ENCODE measurements around the gene TUBGCP6. TPM values are rescaled to one million over a fixed set of nuclear protein-coding genes. Genes with fewer than 3 reads are reported as not detected.

The TUBGCP6 gene
- total and polyA plus RNA-seq, 5 donors: 20.4 to 22.8 (median 22.6) TPM

DNA sequence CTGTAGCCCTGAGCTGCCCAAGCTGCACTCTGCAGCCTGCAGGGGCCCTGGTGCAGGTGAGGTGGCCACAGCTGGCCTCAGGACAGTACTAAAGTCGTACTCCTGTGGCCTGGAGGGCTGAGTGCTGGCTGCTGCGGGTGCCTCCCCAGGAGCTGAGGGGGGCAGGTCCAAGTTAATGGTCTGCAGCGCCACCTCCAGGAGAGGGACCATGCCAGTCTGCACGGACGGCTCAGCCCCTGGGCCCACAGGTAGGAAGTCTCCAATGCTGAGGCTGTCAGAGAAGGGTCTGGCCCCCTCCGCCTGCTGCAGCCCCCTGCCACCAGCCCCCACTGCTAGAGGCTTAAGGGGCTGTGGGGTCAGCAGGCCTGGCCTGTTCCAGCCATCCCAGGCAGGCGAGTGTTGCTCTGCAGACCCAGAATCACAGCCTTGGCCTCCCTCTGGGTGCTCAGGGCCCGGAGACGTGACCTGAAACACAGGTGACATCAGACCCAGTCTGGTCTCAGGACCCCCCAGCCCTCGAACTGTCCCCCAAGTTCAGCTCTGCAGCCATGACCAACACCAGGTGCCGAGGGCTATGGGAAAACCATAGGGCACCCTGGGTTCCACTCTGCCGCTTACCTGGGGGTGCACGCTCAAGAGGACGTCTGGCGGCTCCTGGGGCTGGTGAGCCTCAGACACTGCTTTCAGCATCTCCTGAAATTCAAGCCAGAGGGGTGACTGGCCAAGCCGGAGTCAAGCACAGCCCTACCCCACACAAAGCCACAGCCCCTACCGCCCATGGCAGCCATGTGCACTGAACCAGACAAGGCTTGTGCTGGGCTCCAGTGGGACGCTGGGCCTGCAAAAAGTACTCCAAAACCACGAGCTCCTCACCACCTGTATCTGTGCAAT, 23.2 kb downstream of the TUBGCP6 start:
- no peaks in the 10 kb centered on the region for H3K9me3 ChIP-seq (ENCODE audit: control insufficient read depth, low read length)
- ATAC-seq (no peak), DNase-seq (peak in 2 of 3 donors; percentile 35 to 48)
- no peak overlapping the region for H3K4me3 ChIP-seq (ENCODE audit: low read length)
- no peaks in the 10 kb centered on the region for H3K27me3 ChIP-seq (ENCODE audit: control insufficient read depth, insufficient read depth)
- no peaks in the 10 kb centered on the region for H3K4me1 ChIP-seq (ENCODE audit: control insufficient read depth, insufficient read depth, low read length)
- intact Hi-C loops (cut with DNase I): no loop called here
- WGBS: 90% methylated on average over 19 of the region's 19 CpGs
- no peak overlapping the region for H3K27ac ChIP-seq (ENCODE audit: low read length)

DNA sequence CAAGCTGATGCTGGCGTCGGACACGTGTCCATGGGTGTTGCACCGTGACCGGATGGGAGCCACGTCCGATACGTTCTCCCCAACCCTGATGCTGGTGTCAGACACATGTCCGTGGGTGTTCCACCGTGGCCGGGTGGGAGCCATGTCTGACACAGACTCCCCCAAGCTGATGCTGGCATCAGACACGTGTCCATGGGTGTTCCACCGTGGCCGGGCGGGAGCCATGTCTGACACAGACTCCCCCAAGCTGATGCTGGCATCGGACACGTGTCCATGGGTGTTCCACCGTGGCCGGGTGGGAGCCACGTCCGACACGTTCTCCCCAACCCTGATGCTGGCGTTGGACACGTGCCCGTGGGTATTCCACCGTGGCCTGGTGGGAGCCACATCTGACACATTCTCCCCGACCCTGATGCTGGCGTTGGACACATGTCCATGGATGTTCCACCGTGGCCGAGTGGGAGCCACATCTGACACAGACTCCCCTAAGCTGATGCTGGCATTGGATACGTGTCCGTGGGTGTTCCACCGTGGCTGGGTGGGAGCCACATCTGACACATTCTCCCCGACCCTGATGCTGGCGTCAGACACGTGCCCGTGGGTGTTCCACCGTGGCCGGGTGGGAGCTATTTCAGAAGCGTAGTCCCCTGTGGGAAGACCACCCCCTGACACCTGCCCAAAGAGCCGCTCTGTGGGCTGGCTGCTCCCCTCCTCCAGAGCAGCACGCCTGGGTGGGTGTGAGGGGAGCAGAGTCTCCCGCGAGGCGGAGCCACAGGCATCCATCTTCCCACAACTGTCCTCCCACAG, 24.0 kb downstream of the TUBGCP6 start:
- Histone ChIP-seq H3K4me1 (ENCODE audit: control insufficient read depth, insufficient read depth, low read length) (no peaks in the 10 kb centered on the region), H3K27ac (ENCODE audit: low read length) (no peak overlapping the region), H3K4me3 (ENCODE audit: low read length) (no peak overlapping the region), H3K27me3 (ENCODE audit: control insufficient read depth, insufficient read depth) (no peaks in the 10 kb centered on the region), H3K9me3 (ENCODE audit: control insufficient read depth, low read length) (no peaks in the 10 kb centered on the region)
- 96% methylated on average over 45 of the region's 45 CpGs for WGBS
- intact Hi-C loops (cut with DNase I): no loop called here
- ATAC-seq: no peak
- DNase-seq: peak in 2 of 3 donors; percentile 42 to 54

- no peaks in the 10 kb centered on the region for H3K4me1 ChIP-seq (ENCODE audit: control insufficient read depth, insufficient read depth, low read length)
- DNase-seq (peak in 2 of 3 donors; percentile 36 to 46), ATAC-seq (peak; percentile 1 to 4)
- no peaks in the 10 kb centered on the region for H3K9me3 ChIP-seq (ENCODE audit: control insufficient read depth, low read length)
- H3K27me3 ChIP-seq (ENCODE audit: control insufficient read depth, insufficient read depth): no peaks in the 10 kb centered on the region
- WGBS: 81% methylated on average over 25 of the region's 25 CpGs
- H3K4me3 ChIP-seq (ENCODE audit: low read length): no peak overlapping the region
- intact Hi-C loops (cut with DNase I): loop anchor here in 1 of 4 donors (10.0 kb wide), 1 partner anchor 285 kb away; no protein-coding TSS in a partner anchor
- no peak overlapping the region for H3K27ac ChIP-seq (ENCODE audit: low read length)
Measured at GRCh38 chr22:50219800-50220602, 24.8 kb downstream of the TUBGCP6 start.

DNA sequence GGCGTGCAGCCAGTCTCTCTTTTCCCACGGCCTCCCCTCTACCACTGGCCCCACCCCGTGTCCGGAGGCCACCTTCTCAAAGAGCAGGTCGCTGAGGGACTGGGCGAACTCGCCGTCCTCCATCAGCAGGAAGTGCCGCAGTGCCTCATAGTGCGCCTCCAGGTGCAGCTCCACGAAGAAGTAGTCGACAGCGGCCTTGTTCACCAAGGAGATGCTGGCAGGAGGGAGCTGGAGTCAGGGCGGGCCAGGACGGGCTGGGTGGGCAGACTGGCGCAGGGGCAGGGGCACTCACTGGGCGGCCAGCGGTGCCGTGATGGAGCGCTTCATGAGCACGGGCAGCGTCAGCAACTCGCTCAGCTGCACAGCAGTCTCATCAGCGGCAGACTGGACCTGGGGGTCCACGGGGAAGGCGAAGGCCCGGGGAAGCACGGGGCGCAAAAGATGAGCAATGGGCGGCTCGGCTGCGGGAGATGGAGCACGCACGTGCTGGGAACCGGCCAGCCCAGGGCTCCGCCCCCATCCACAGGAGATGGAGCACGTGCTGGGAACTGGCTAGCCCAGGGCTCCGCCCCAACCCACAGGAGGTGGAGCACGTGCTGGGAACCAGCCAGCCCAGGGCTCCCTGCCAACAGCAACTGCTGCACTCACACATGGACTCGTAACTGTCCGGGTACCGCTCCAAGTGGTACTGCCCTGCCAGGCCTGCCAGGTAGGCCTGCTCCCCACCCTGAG, 25.7 kb downstream of the TUBGCP6 start:
- no peak overlapping the region for H3K27ac ChIP-seq (ENCODE audit: low read length)
- peak; percentile 75 to 78 for ATAC-seq
- intact Hi-C loops (cut with DNase I): loop anchor here in 1 of 4 donors (10.0 kb wide), 1 partner anchor 284 kb away; no protein-coding TSS in a partner anchor

DNA sequence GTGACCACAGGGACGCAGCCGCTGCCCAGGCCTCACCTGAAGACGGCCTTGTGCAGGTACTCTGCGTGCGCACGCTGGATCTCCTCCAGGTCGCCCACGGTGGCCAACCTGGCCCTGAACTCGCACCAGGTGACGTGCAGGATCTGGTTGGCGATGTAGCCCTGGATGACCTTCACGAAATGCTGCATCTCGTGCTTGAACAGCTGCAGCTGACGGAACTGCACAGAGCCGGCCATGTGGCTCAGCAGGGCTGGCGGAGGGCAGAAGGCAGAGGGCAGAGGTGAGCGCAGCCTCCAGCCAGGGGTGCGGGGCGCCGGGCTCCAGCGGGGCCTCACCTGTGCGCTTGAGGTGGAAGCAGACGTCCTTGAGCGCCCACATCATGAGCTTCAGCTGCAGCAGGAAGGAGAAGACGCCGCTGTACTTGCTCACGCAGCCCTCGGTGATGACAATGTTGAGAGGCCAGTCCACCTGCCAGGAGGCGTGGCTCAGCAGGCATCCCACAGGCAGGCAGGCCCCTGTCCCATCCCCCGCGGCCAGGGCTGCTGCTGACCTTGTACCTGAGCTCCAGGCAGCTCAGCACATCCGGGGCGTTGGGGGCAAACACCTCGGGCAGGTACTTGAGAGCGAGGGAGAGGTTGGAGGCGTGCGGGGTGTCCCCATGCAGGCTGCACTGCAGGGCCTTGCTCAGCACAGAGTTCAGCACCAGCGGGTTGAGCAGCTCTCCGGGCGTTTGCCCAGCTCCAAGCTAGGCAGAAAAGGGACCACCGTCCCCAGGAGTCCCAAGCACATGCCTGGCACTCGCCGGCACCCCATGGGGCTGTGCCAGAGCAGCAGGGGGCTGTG, 26.4 kb downstream of the TUBGCP6 start:
- intact Hi-C loops (cut with DNase I): loop anchor here in 1 of 4 donors (10.0 kb wide), 1 partner anchor 284 kb away; no protein-coding TSS in a partner anchor
- Histone ChIP-seq H3K4me1 (ENCODE audit: control insufficient read depth, insufficient read depth, low read length) (no peaks in the 10 kb centered on the region), H3K4me3 (ENCODE audit: low read length) (no peak overlapping the region), H3K27me3 (ENCODE audit: control insufficient read depth, insufficient read depth) (no peaks in the 10 kb centered on the region), H3K27ac (ENCODE audit: low read length) (no peak overlapping the region), H3K9me3 (ENCODE audit: control insufficient read depth, low read length) (no peaks in the 10 kb centered on the region)
- DNase-seq: peak in 2 of 3 donors; percentile 64
- WGBS: 83% methylated on average over 43 of the region's 43 CpGs
- ATAC-seq: peak in 1 of 2 donors; percentile 5

More for the DNA sequence above, 25.7 kb downstream of the TUBGCP6 start:
- Histone ChIP-seq H3K4me1 (ENCODE audit: control insufficient read depth, insufficient read depth, low read length) (no peaks in the 10 kb centered on the region), H3K9me3 (ENCODE audit: control insufficient read depth, low read length) (no peaks in the 10 kb centered on the region), H3K4me3 (ENCODE audit: low read length) (no peak overlapping the region), H3K27me3 (ENCODE audit: control insufficient read depth, insufficient read depth) (no peaks in the 10 kb centered on the region)
- peak; percentile 83 to 94 (median 93) for DNase-seq
- 70% methylated on average over 42 of the region's 42 CpGs for WGBS

DNA sequence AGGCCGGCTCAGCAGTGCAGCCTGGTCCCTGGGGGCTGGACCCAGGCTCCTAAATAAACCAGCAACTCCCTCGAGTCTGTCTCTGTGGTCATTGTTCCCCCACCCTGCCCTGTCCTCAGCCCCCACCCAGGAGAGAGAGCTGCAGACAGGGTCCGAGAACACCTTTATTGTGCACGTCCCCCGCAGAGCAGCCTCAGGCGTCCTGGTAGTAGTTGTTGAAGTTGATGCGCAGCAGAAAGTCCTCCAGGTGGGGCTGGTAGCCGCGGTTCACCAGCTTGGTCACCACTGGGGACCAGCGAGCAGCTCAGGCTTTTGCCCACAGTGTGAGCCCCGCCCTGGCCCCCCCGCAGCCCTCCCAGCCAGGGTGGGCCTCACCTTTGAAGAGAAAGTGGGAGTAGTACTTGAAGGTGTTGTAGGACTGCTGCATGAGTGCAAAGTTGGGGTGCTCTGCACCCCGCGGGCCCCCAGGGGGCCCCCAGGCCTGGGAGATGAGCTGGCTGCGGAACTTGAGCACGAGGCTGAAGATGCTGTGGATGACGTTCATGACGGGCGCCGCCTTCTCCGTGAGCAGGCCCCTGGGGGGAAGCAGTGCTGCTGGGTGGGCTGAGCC, 27.2 kb downstream of the TUBGCP6 start:
- 84% methylated on average over 21 of the region's 21 CpGs for WGBS
- Histone ChIP-seq H3K27ac (ENCODE audit: low read length) (no peak overlapping the region), H3K4me3 (ENCODE audit: low read length) (no peak overlapping the region), H3K4me1 (ENCODE audit: control insufficient read depth, insufficient read depth, low read length) (no peaks in the 10 kb centered on the region), H3K9me3 (ENCODE audit: control insufficient read depth, low read length) (no peaks in the 10 kb centered on the region), H3K27me3 (ENCODE audit: control insufficient read depth, insufficient read depth) (no peaks in the 10 kb centered on the region)
- DNase-seq: peak in 2 of 3 donors; percentile 42 to 60
- intact Hi-C loops (cut with DNase I): loop anchor here in 1 of 4 donors (10.0 kb wide), 1 partner anchor 283 kb away; no protein-coding TSS in a partner anchor
- ATAC-seq: no peak

GRCh38 chr22:50216684-50217520, 27.9 kb downstream of the TUBGCP6 start:
- ATAC-seq (no peak), DNase-seq (peak; percentile 20 to 63 (median 63))
- Histone ChIP-seq H3K9me3 (ENCODE audit: control insufficient read depth, low read length) (no peaks in the 10 kb centered on the region), H3K4me1 (ENCODE audit: control insufficient read depth, insufficient read depth, low read length) (no peaks in the 10 kb centered on the region), H3K27me3 (ENCODE audit: control insufficient read depth, insufficient read depth) (no peaks in the 10 kb centered on the region), H3K27ac (ENCODE audit: low read length) (no peak overlapping the region), H3K4me3 (ENCODE audit: low read length) (no peak overlapping the region)
- WGBS: 94% methylated on average over 57 of the region's 57 CpGs
- intact Hi-C loops (cut with DNase I): loop anchor here in 1 of 4 donors (10.0 kb wide), 1 partner anchor 282 kb away; no protein-coding TSS in a partner anchor

DNA sequence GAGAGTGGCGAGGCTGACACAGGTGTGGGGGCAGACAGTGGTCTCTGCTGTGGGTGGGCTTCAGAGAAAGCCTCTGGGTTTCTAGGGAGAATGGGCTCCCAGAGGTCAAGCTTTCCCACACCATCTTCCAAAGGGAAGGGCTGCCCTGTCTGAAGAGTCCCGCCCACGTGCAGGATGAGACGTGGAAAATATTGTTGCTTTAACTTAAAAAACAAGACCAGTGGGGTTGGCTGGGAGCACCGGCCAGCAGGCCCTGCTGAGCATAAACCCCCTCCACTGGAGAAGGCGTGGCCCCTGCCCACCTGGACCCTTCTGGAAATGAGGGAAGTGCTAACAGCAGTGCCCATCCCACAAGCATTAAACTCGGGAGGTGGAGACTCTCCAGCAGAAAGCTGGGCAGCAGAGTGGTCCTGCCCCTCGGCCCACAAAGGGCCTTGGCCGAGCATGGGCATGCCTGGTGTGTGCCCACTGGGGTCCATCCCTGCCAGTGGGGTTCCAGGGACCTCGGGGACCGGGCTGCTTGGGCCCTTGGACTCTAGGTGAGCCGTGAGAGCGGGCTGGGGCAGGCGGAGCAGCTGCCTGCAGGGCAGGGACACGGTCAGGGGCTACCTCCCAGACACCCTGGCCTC, 28.7 kb downstream of the TUBGCP6 start:
- H3K4me3 ChIP-seq (ENCODE audit: low read length): no peak overlapping the region
- no peaks in the 10 kb centered on the region for H3K9me3 ChIP-seq (ENCODE audit: control insufficient read depth, low read length)
- DNase-seq (peak; percentile 7 to 52 (median 47)), ATAC-seq (no peak)
- intact Hi-C loops (cut with DNase I): loop anchor here in 1 of 4 donors (10.0 kb wide), 1 partner anchor 281 kb away; no protein-coding TSS in a partner anchor
- no peaks in the 10 kb centered on the region for H3K27me3 ChIP-seq (ENCODE audit: control insufficient read depth, insufficient read depth)
- H3K27ac ChIP-seq (ENCODE audit: low read length): no peak overlapping the region
- H3K4me1 ChIP-seq (ENCODE audit: control insufficient read depth, insufficient read depth, low read length): no peaks in the 10 kb centered on the region
- WGBS: 83% methylated on average over 15 of the region's 15 CpGs

Measured in right cardiac atrium (tissue), 5 donors.